HCT116 (cell line): Measurements from ENCODE around the gene BCR. TPM values are rescaled to one million over a fixed set of nuclear protein-coding genes. Genes with fewer than 3 reads are reported as not detected.

Experiments
- ATAC-seq: fragments of 200-7000 bp; cut with Tn5 transposase; 2 replicates; pipeline ENCODE4 v1.9.1; 2020; ENCODE audit warnings: mild to moderate bottlenecking, moderate library complexity
- BruUV-seq: library from RNA; stranded (reverse); fragments of 400-500 nt; replicated peaks from 2 replicates; lab custom pipeline; 2021; lab: Mats Ljungman, UMichigan
- CTCF ChIA-PET: fragments of 300-600 bp; sonication (Branson Sonifier 250); formaldehyde crosslinking; loops from one replicate; lab custom pipeline; 2021; ENCODE audit warnings: antibody characterized with exemption; lab: Charles Lee
- POLR2A ChIA-PET: fragments of 300-600, 350-600 bp; sonication (Branson Sonifier 250); formaldehyde crosslinking; loops from one replicate; lab custom pipeline; 2021; ENCODE audit warnings: antibody characterized with exemption; lab: Charles Lee
- RAD21 ChIA-PET, 2 experiments: fragments of 300-600 bp; sonication (Branson Sonifier 250); formaldehyde crosslinking; loops; one replicate each; lab custom pipeline; 2023; ENCODE audit warnings: low total read pairs in 2 of 2; ENCODE audit not compliant: uncharacterized antibody in 2 of 2, unreplicated experiment in 2 of 2, low non-redundant PET in 1 of 2; lab: Charles Lee
- DNase-seq: peaks from one replicate; pipeline ENCODE4 v3.0.0-alpha.2; 2010; ENCODE audit warnings: low read depth, low spot score
- H2AFZ ChIP-seq: fragments of 200-600 bp; shearing (Covaris generic), sonication (generic); 2 replicates; pipeline ENCODE4 v1.6.1; 2017; ENCODE audit warnings: low read depth, mixed run types, mixed read lengths, antibody characterized with exemption, low read length; ENCODE audit not compliant: poor library complexity, severe bottlenecking
- H3K27ac ChIP-seq: 2 replicates; pipeline ENCODE4 v1.5.1; 2012; ENCODE audit warnings: low read depth, low read length
- H3K27me3 ChIP-seq: fragments of 200-600 bp; sonication (generic); 2 replicates; pipeline ENCODE4 v1.6.1; 2016; ENCODE audit warnings: mixed run types, low read length, mixed read lengths; ENCODE audit not compliant: insufficient read depth
- H3K36me3 ChIP-seq, 2 experiments: fragments of 200-500 bp in 1 of 2; fragments of 200-600 bp in 1 of 2; sonication (Bioruptor generic) in 1 of 2; sonication (generic) in 1 of 2; 2 replicates each; pipeline versions ENCODE4 v1.5.1 to v1.6.1; 2014 to 2016; ENCODE audit warnings: low read length in 2 of 2, inconsistent platforms in 1 of 2, mixed read lengths in 1 of 2, mixed run types in 1 of 2; ENCODE audit not compliant: insufficient read depth in 2 of 2, control insufficient read depth in 1 of 2
- H3K4me1 ChIP-seq, 2 experiments: fragments of 200-600 bp in 1 of 2; sonication (generic) in 1 of 2; 2 replicates each; pipeline versions ENCODE4 v1.5.1 to v1.6.1; 2012 to 2017; ENCODE audit warnings: low read length in 2 of 2, inconsistent platforms in 1 of 2, mild to moderate bottlenecking in 1 of 2, mixed read lengths in 1 of 2, mixed run types in 1 of 2, moderate library complexity in 1 of 2; ENCODE audit not compliant: insufficient read depth in 2 of 2, control insufficient read depth in 1 of 2
- H3K4me2 ChIP-seq: fragments of 200-600 bp; sonication (generic); 2 replicates; pipeline ENCODE4 v1.6.1; 2017; ENCODE audit warnings: mixed run types, low read length, mixed read lengths
- H3K4me3 ChIP-seq, 2 experiments: fragments of 200-600 bp in 1 of 2; sonication (generic) in 1 of 2; replicated peaks in 1 of 2; 2 replicates each; pipeline ENCODE4 v1.5.1; 2011 to 2016; ENCODE audit warnings: low read length in 2 of 2, control low read depth in 1 of 2, low read depth in 1 of 2, mild to moderate bottlenecking in 1 of 2, mixed read lengths in 1 of 2, mixed run types in 1 of 2
- H3K79me2 ChIP-seq: fragments of 200-600 bp; sonication (generic); 2 replicates; pipeline ENCODE4 v1.6.1; 2017; ENCODE audit warnings: mild to moderate bottlenecking, mixed run types, low read length, moderate library complexity, mixed read lengths; ENCODE audit not compliant: insufficient read depth
- H3K9ac ChIP-seq: fragments of 200-600 bp; sonication (generic); 2 replicates; pipeline ENCODE4 v1.6.1; 2016; ENCODE audit warnings: low read length, mixed read lengths
- H3K9me2 ChIP-seq: fragments of 200-600 bp; sonication (generic), shearing (Covaris generic); 2 replicates; pipeline ENCODE4 v1.6.1; 2017; ENCODE audit warnings: mixed run types, mild to moderate bottlenecking, moderate library complexity; ENCODE audit not compliant: insufficient read depth
- H3K9me3 ChIP-seq, 2 experiments: fragments of 200-500 bp in 1 of 2; fragments of 200-600 bp in 1 of 2; sonication (Bioruptor generic) in 1 of 2; sonication (generic) in 1 of 2; 2 replicates each; pipeline ENCODE4 v1.6.1; 2014 to 2017; ENCODE audit warnings: low read length in 2 of 2, mixed read lengths in 2 of 2, inconsistent platforms in 1 of 2, low read depth in 1 of 2, mild to moderate bottlenecking in 1 of 2, mixed run types in 1 of 2, moderate library complexity in 1 of 2; ENCODE audit not compliant: control insufficient read depth in 1 of 2, insufficient read depth in 1 of 2
- H4K20me1 ChIP-seq: fragments of 200-600 bp; sonication (generic), shearing (Covaris generic); 2 replicates; pipeline ENCODE4 v1.6.1; 2017; ENCODE audit warnings: mixed run types, mild to moderate bottlenecking, moderate library complexity; ENCODE audit not compliant: insufficient read depth
- EZH2 ChIP-seq: fragments of 200-600 bp; sonication (generic); IDR thresholded peaks from 2 replicates; pipeline ENCODE4 v1.6.1; 2017; ENCODE audit warnings: antibody characterized with exemption, mixed run types
- RAD21 ChIP-seq: IDR thresholded peaks from 2 replicates; pipeline ENCODE4 v1.6.1; 2012; ENCODE audit warnings: low read depth, mild to moderate bottlenecking
- TCF7L2 ChIP-seq: IDR thresholded peaks from 2 replicates; pipeline ENCODE4 v1.7.0; 2011; ENCODE audit warnings: borderline replicate concordance, inconsistent platforms; ENCODE audit not compliant: insufficient read depth, insufficient read length; ENCODE audit errors: extremely low read depth
- intact Hi-C: fragments of 100-400 bp; cut with micrococcal nuclease; formaldehyde crosslinking; loops from 2 replicates; pipeline ENCODE4 v1.10.0; 2022
- total RNA-seq: library from RNA; stranded (reverse); gene quantifications from one replicate; pipeline ENCODE4 v1.2.1, GENCODE V29; 2021; ENCODE audit not compliant: unreplicated experiment
- TF ChIP-seq, protein P1 (sequence below): IDR thresholded peaks from 2 replicates; pipeline ENCODE4 v1.6.1; 2011; ENCODE audit warnings: mild to moderate bottlenecking, low read length, moderate library complexity; ENCODE audit not compliant: insufficient replicate concordance; ENCODE audit errors: extremely low read depth

Gene BCR
- total RNA-seq, 1 experiment from 2014 or later: 39.7 TPM

- intact Hi-C loops: no loop called here
- no peaks in the 10 kb centered on the region for H3K9me3 ChIP-seq
- BruUV-seq: no TSS peak
- no peak overlapping the region for H3K4me2 ChIP-seq
- no peak for ATAC-seq
- no peaks in the 10 kb centered on the region for H3K9me2 ChIP-seq
- no peaks in the 10 kb centered on the region for H4K20me1 ChIP-seq
- POLR2A ChIA-PET: no interaction called here
- H3K27me3 ChIP-seq: no peaks in the 10 kb centered on the region
- H2AFZ ChIP-seq: no peak overlapping the region
- no peak overlapping the region for H3K4me3 ChIP-seq
- TF ChIP-seq RAD21: no peak
- TF ChIP-seq, all 23 proteins: peak for 0
- Histone ChIP-seq H3K36me3 (no peaks in the 10 kb centered on the region), H3K4me1 (peaks cover 8 to 12% of the 10 kb centered on the region in 2 experiments; a peak in 3 of 4 replicates), H3K9ac (no peak overlapping the region), H3K27ac (no peak overlapping the region), H3K79me2 (no peaks in the 10 kb centered on the region)
- ChIA-PET CTCF (interaction anchor here (1.5 kb wide), 1 partner anchor 9 kb away, joined by 5 read pairs; no protein-coding TSS in a partner anchor), RAD21 (no interaction called here)
- no peak for DNase-seq
Measured at GRCh38 chr22:23137468-23137867, 42.8 kb upstream of the BCR start.

GRCh38 chr22:23137905-23138561 is 42.3 kb upstream of the BCR start:
- intact Hi-C loops: no loop called here
- Histone ChIP-seq H3K79me2 (no peaks in the 10 kb centered on the region), H4K20me1 (no peaks in the 10 kb centered on the region), H3K27ac (no peak overlapping the region), H2AFZ (no peak overlapping the region), H3K4me2 (no peak overlapping the region), H3K36me3 (no peaks in the 10 kb centered on the region), H3K9me2 (no peaks in the 10 kb centered on the region), H3K9me3 (no peaks in the 10 kb centered on the region), H3K4me3 (no peak overlapping the region), H3K9ac (no peak overlapping the region), H3K4me1 (peaks cover 8 to 17% of the 10 kb centered on the region in 2 experiments; a peak in 3 of 4 replicates), H3K27me3 (no peaks in the 10 kb centered on the region)
- RAD21 ChIA-PET: no interaction called here
- TF ChIP-seq EZH2: no peak
- no peak for TF ChIP-seq TCF7L2
- TF ChIP-seq, protein P1, sequence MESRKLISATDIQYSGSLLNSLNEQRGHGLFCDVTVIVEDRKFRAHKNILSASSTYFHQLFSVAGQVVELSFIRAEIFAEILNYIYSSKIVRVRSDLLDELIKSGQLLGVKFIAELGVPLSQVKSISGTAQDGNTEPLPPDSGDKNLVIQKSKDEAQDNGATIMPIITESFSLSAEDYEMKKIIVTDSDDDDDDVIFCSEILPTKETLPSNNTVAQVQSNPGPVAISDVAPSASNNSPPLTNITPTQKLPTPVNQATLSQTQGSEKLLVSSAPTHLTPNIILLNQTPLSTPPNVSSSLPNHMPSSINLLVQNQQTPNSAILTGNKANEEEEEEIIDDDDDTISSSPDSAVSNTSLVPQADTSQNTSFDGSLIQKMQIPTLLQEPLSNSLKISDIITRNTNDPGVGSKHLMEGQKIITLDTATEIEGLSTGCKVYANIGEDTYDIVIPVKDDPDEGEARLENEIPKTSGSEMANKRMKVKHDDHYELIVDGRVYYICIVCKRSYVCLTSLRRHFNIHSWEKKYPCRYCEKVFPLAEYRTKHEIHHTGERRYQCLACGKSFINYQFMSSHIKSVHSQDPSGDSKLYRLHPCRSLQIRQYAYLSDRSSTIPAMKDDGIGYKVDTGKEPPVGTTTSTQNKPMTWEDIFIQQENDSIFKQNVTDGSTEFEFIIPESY: no peak
- ATAC-seq (no peak), DNase-seq (no peak)
- BruUV-seq: no TSS peak
- CTCF ChIA-PET: interaction anchor here (1.5 kb wide), 1 partner anchor 9 kb away, joined by 5 read pairs; no protein-coding TSS in a partner anchor
- POLR2A ChIA-PET: no interaction called here
